Left forelimb (tissue), 1 donor: ENCODE data around the gene BMF.

ENCODE experiments used
- DNase-seq: peaks from one replicate; pipeline ENCODE4 v3.0.0-alpha.2; 2018; ENCODE audit warnings: low spot score

The BMF gene

DNA sequence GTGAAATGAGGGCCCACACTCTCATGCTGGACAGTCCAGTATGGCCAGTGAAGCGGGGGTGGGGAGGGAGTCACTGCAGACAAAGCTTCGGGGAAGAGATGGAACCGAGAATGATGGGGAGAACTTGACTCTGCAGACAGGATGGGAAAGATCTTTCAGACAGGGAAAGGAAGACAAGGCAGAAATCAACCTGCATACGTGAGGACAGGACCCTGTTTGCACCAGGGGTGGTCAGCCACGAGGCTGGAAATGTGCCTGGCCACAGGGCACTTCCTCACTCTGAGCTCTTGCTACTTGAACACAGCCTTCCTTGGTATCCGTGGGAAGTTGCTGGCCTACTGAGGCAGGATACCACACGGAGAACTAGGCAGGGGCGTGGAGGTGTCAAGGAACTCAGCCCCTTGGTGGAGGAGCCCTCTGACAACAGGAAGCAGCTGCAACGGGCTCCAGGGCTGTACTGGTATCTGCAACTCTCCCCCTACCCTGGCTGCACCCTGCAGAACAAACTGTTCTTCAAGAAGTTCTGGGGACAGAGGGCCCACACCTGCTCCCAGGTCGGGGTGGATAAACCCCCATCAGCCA, 60.4 kb downstream of the BMF start:
- DNase-seq: no peak

- DNase-seq: no peak
These were observed 61.1 kb downstream of the BMF start for GRCh38 chr15:40047415-40048210.

DNA sequence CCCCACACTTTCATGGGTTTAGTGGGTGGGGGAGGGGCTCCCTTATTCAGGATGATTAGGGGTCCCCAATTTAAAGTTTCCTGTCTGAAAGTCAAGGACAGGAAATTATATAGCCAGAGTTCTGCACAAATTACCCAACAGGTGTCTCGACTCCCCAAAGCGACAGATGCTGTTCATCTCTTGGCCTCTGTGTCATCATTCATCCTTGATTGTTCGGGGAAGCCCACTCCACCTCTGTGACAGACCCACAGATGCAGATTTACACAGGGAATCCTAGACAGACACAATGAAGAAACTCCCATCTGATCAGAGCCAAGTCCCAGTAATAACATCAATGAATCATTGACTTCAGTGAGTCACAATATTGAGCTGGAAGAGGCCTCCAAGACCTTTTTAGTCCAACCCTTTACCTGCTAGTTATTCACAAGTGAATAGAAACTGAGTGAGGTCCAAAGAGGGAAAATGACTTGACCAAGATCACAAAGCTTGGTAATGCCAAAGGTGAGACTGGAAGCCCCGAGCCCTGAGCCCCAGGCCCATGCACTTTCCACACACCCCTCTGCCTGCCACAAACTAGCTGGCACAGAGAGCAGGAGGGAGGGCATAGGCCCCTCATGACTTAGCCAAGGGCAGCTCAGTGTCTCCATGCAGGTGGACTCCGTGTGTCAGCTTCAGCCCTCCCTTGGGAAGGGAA, 61.8 kb downstream of the BMF start:
- no peak for DNase-seq

GRCh38 chr15:40045572-40046217, 63.0 kb downstream of the BMF start:
- DNase-seq: no peak

DNA sequence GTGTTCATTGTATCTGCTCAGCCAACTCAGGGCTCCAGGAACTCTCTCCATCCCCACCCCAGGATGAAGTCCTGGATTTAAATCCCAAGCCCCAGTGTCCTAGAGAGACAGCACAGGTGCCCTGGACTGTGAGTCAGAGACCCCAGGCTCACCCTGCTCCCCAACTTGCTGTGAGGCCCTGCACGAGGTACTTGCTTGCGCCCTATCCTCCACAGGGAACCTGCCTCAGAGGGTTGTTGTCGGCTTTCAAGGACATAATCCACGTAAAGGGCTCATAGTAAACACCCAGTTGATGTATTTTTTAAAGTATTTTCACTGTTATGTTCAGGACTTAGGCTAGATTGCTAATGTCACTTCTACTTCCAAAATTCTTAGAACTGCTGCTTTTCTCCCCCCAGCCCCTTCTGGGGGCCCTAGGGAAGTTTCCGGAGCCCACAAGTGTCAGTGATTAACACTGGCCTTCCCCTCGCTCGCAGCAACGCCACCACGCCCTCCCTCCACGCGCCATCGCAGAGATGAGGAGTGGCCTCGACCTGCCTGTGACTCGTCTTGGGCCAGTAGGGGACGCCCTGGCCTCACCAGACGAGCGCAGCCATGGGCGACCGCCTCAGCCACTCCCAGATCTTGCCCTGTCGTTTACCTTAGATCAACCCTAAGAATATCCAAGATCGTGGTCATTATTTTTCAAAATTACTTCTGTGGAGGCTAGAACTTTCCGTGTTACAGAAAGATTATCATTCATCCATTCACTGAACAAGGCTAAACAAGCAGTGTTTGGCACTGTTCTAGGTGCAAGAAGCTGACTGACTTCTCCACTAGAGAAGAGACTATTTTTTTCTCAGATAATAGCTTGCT, 63.7 kb downstream of the BMF start:
- peak; percentile 87 for DNase-seq

DNA sequence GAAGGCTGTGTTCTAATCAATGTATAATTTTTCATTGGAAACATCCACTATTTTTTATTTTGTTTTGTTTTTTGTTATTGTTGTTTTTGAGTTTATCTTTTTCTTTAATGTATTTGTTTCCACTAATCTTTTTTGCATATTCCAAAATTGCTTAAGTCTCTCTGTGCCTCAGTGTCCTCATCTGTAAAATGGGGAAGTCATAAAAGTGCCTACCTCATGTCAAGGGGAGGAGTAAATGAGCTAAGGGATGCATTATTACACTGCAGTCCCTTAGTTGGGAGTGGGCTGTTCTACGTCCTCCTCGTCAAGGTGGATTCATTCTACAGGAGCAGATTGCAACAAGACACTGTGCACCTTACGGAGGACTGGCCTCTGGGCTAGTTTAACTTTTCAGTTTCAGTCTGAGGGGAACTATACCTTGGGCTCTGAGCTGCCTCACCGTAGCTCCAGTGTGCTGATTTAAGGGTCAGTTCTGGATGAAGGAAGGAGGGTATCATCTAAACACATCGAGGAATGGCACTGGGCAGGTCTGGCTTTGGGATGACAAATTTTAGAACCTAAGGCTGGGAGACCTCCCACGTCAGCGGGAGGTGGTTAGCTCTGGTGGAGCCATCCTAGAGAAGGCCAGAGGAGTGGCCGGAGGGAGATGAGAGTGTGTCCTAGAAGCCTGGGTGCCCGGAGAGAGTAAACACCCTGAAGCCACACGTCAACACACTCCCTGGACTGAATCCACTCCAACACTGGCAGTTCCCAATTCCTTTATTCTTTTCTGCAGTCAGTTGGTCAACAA, 64.6 kb downstream of the BMF start:
- no peak for DNase-seq

DNA sequence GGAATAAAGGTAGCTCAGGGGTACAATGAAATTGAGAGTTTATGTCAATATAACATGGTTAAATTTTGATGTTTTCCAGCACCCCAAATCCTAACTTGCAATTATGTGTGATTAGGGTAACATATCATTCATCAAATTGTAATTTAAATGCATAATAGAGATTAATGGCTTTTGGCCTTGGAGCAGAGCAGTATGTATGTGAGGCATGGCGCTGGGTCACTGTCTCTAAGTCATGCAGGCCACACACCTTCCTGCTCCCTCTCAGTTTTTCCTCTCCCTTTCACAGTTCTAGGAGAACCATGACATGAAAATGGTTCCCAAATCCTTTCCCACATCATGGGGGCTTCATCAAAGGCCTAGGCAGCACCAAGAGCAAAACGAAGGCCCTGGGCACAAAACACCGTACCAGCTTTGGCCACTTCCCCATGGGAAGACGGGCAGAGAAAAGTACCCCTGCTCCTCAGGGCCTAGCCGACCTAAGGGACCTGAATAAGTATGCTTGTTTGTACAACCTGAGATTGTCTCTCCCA, 65.8 kb downstream of the BMF start:
- no peak for DNase-seq

GRCh38 chr15:40040770-40041169, 67.9 kb downstream of the BMF start:
- DNase-seq: no peak

DNA sequence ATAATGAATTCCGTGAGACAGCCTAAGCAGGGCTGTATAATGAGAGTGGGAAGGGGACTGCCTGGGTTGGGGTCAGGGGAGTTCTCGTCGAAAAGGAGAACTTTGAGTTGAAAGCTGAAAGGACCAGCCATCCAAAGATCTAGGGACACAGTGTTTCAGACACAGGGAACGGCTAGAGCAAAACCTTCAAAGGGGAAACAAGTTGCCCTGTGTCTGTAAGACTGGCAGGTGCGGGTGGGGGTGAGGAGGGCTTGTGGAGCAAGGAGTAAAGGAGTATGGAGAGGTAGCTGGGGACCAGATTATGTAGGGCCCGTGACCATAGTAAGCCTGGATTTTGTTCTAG, 68.4 kb downstream of the BMF start:
- DNase-seq: no peak

DNA sequence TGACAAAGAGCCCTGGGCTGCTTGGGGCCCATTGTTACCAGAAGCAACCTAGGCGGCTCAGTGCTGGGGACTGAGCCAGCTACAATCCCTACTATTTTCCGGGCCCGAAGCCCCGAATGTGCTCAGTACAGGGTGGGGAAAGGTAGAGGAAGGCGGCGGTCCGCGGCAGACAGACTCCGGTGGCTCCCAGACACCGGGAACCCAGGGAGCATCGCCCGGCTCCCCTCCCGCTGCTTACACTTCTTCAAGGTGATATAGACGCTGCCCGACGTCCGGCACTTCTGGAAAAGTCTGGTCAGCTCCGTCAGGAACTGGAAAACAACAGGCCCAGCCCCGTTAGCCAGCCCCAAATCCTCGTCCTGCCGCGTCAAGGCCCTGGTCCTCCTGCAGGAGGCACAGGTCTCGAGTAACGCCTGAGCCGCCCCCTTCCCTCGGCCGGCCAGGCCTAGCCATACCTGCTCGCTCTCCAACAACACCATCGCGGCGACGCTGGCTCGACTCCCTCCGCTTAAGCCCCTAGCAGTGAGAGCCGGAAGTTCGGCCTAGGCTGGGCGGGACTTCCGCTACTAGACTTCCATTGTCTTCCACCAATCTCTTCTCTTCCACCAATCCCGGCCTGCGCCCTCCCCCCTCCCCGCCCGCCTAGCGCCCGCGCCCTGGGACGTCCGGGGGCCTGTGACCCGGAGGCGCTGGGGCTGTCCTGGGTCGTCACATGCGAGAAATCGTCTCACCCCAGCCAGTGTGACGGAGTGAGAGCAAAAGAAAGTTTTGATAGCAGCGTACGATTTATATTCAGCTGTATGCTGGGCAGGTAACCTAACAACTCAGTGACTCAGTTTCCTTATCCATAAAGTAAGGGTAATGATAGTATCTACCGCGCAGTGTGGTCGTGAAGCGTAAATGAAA, 69.8 kb downstream of the BMF start, which contains the start of gene SRP14:
SRP14 (minus strand) TSS at position 544 of the 906 bp plus-strand sequence; CDS start at position 479, 65 bp downstream.
- peak; percentile 95 for DNase-seq

DNA sequence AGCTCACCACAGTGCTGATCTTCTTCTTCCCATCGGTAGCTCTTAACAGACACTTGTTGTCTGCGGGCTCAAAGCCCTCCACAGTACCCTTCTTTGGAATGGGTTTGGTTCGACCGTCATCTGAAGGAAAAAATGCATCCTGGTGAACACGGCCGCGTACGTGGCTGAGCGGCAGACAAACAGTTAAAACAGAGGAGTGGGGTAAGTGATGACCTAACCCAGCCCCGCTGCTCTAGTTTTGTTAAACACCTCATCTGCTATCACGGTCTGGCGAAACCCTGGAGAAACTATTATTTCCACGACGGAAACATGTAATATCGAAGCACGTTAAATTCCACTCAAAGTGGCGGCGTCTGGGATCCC, 70.4 kb downstream of the BMF start:
- DNase-seq: no peak
